Suprapubic skin (tissue), 4 donors: ENCODE data around the gene MROH2A. TPM values are rescaled to one million over a fixed set of nuclear protein-coding genes. Genes with fewer than 3 reads are reported as not detected.

Experiments used
- DNase-seq, 2 donors: peaks; one replicate each; pipeline ENCODE4 v3.0.0-alpha.2; 2019; ENCODE audit warnings: low spot score in 2 of 2
- H3K27ac ChIP-seq: fragments of 200-600 bp; sonication (generic); one replicate; pipeline ENCODE4 v1.5.1; 2019
- H3K27me3 ChIP-seq: fragments of 200-600 bp; sonication (generic); one replicate; pipeline ENCODE4 v1.5.1; 2019
- H3K36me3 ChIP-seq: fragments of 200-600 bp; sonication (generic); one replicate; pipeline ENCODE4 v1.5.1; 2019
- H3K4me1 ChIP-seq: fragments of 200-600 bp; sonication (generic); one replicate; pipeline ENCODE4 v1.5.1; 2019
- H3K4me3 ChIP-seq: fragments of 200-600 bp; sonication (generic); one replicate; pipeline ENCODE4 v1.5.1; 2019; ENCODE audit warnings: mild to moderate bottlenecking
- H3K9me3 ChIP-seq: fragments of 200-600 bp; sonication (generic); one replicate; pipeline ENCODE4 v1.5.1; 2019
- EP300 ChIP-seq: sonication (generic); formaldehyde crosslinking; IDR thresholded peaks from one replicate; pipeline ENCODE4 v1.6.1; 2017; ENCODE audit warnings: antibody characterized with exemption
- POLR2A ChIP-seq, 2 donors: fragments of 450-650 bp; IDR thresholded peaks; one replicate each; pipeline ENCODE4 v1.6.1; 2017; ENCODE audit warnings: antibody characterized with exemption in 2 of 2, mild to moderate bottlenecking in 2 of 2, moderate library complexity in 2 of 2
- POLR2AphosphoS5 ChIP-seq, 3 donors: sonication (generic); formaldehyde crosslinking; IDR thresholded peaks; one replicate each; pipeline ENCODE4 v1.6.1; 2017; ENCODE audit warnings: antibody characterized with exemption in 3 of 3
- WGBS: methylation state at CpG from one replicate; pipeline ENCODE4 v1.1.5; 2018; 5-methylcytosine and 5-hydroxymethylcytosine counted together
- total RNA-seq, 4 donors: library from RNA; depleted of rRNA; stranded (reverse); fragments of >200 nt; gene quantifications; one replicate each; pipeline ENCODE4 v1.1.0, GENCODE V29; 2016
- TF ChIP-seq, protein P1 (sequence below), 2 donors: fragments of 200-600 bp in 1 of 2; fragments of 450-650 bp in 1 of 2; sonication (generic) in 1 of 2; IDR thresholded peaks; one replicate each; pipeline ENCODE4 v1.5.1; 2016 to 2019; ENCODE audit warnings: antibody characterized with exemption in 2 of 2, mild to moderate bottlenecking in 1 of 2, moderate library complexity in 1 of 2

The MROH2A gene
- total RNA-seq, 4 donors from 2014 or later: not detected

- no peaks in the 10 kb centered on the region for H3K36me3 ChIP-seq
- H3K27me3 ChIP-seq: no peaks in the 10 kb centered on the region
- no peak overlapping the region for H3K4me3 ChIP-seq
- no peaks in the 10 kb centered on the region for H3K4me1 ChIP-seq
- no peak for DNase-seq
- no peaks in the 10 kb centered on the region for H3K9me3 ChIP-seq
- no peak for TF ChIP-seq EP300
- H3K27ac ChIP-seq: no peak overlapping the region
- WGBS: 74% methylated on average over 4 of the region's 4 CpGs
Measured at GRCh38 chr2:233761040-233761769, 16.9 kb upstream of the MROH2A start.

DNA sequence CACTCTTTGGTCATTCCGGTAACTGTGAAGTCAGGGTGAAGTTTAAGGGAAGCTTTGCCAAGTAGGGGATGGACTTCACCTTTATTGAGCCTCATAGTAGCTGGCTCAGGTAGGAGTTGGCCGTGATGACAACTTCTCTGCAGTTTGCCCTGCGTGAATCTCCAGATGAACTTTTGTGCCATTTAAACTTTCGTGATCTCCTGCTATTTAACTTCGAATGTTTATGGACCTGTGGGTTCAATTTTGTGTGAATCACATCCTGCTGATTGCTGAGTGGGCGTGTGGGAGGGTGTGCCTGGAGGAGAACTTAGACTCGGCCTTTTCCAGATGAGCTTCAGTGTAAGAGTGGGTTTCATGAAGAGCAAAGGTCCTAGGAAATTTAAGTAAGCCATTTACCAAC is 13.9 kb upstream of the MROH2A start:
- H3K4me3 ChIP-seq: no peak overlapping the region
- DNase-seq: no peak
- H3K36me3 ChIP-seq: no peaks in the 10 kb centered on the region
- no peaks in the 10 kb centered on the region for H3K27me3 ChIP-seq
- H3K27ac ChIP-seq: no peak overlapping the region
- no peaks in the 10 kb centered on the region for H3K4me1 ChIP-seq
- WGBS: 73% methylated on average over 7 of the region's 7 CpGs
- no peaks in the 10 kb centered on the region for H3K9me3 ChIP-seq
- TF ChIP-seq POLR2AphosphoS5 (IDR thresholded peaks at IDR 0.05) (no peak), EP300 (no peak), POLR2A (IDR thresholded peaks at IDR 0.05) (no peak)
- TF ChIP-seq, protein P1, sequence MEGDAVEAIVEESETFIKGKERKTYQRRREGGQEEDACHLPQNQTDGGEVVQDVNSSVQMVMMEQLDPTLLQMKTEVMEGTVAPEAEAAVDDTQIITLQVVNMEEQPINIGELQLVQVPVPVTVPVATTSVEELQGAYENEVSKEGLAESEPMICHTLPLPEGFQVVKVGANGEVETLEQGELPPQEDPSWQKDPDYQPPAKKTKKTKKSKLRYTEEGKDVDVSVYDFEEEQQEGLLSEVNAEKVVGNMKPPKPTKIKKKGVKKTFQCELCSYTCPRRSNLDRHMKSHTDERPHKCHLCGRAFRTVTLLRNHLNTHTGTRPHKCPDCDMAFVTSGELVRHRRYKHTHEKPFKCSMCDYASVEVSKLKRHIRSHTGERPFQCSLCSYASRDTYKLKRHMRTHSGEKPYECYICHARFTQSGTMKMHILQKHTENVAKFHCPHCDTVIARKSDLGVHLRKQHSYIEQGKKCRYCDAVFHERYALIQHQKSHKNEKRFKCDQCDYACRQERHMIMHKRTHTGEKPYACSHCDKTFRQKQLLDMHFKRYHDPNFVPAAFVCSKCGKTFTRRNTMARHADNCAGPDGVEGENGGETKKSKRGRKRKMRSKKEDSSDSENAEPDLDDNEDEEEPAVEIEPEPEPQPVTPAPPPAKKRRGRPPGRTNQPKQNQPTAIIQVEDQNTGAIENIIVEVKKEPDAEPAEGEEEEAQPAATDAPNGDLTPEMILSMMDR (IDR thresholded peaks at IDR 0.05): no peak

GRCh38 chr2:233764761-233765160 is 13.4 kb upstream of the MROH2A start:
- Histone ChIP-seq H3K27ac (no peak overlapping the region), H3K4me1 (no peaks in the 10 kb centered on the region), H3K36me3 (no peaks in the 10 kb centered on the region), H3K27me3 (no peaks in the 10 kb centered on the region), H3K9me3 (no peaks in the 10 kb centered on the region), H3K4me3 (no peak overlapping the region)
- 63% methylated on average over 3 of the region's 3 CpGs for WGBS
- DNase-seq: no peak
- TF ChIP-seq, protein P1 (IDR thresholded peaks at IDR 0.05): no peak

DNA sequence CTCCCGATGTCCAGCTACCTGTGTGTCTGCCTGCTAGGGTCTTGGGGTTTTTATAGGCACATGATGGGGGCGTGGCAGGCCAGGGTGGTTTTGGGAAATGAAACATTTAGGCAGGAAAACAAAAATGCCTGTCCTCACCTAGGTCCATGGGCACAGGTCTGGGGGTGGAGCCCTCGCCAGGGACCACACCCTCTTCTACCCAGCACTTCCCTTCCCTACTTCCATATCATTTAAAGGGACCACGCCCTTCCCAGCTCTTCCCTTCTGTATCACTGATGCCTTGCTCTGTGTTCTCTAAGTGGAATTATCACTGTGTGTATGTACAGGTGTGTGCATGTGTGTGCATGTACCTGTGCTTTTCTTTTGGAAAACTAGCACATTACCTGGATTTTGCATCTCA is 11.7 kb upstream of the MROH2A start:
- no peaks in the 10 kb centered on the region for H3K36me3 ChIP-seq
- no peak for DNase-seq
- TF ChIP-seq, protein P1 (IDR thresholded peaks at IDR 0.05): no peak
- TF ChIP-seq EP300: no peak
- TF ChIP-seq POLR2A (IDR thresholded peaks at IDR 0.05): no peak
- no peak for TF ChIP-seq POLR2AphosphoS5 (IDR thresholded peaks at IDR 0.05)
- no peaks in the 10 kb centered on the region for H3K4me1 ChIP-seq
- H3K27me3 ChIP-seq: no peaks in the 10 kb centered on the region
- 79% methylated on average over 4 of the region's 4 CpGs for WGBS
- H3K4me3 ChIP-seq: no peak overlapping the region
- no peak overlapping the region for H3K27ac ChIP-seq
- H3K9me3 ChIP-seq: no peaks in the 10 kb centered on the region

- TF ChIP-seq POLR2AphosphoS5 (IDR thresholded peaks at IDR 0.05) (no peak), POLR2A (IDR thresholded peaks at IDR 0.05) (no peak), EP300 (no peak)
- TF ChIP-seq, protein P1 (IDR thresholded peaks at IDR 0.05): no peak
- Histone ChIP-seq H3K27ac (no peak overlapping the region), H3K27me3 (peaks cover 3% of the 10 kb centered on the region), H3K36me3 (no peaks in the 10 kb centered on the region), H3K4me3 (no peak overlapping the region), H3K9me3 (no peaks in the 10 kb centered on the region), H3K4me1 (no peaks in the 10 kb centered on the region)
- no peak for DNase-seq
- 89% methylated on average over 4 of the region's 4 CpGs for WGBS
Measured at GRCh38 chr2:233768076-233768475, 10.1 kb upstream of the MROH2A start.

DNA sequence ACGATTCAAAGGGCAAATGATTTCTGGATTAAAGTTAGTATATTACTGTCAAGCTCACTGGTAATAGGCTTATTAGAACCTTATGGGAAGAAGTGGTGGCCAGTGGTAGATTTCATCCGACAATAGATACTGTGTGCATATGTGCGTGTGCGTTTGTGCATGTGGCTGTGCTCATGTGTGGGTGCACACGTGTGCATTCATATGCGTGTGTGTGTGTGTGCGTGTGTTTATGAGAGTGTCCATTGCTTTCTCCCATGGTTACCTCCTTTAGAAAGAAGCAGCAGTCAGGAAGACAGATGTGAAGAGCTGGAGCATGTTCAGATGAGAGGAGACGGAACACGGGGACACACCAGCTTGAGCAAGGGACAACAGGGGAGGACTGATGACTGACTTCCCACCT is 8.9 kb upstream of the MROH2A start:
- Histone ChIP-seq H3K4me1 (no peaks in the 10 kb centered on the region), H3K36me3 (no peaks in the 10 kb centered on the region), H3K9me3 (no peaks in the 10 kb centered on the region), H3K4me3 (no peak overlapping the region), H3K27ac (no peak overlapping the region), H3K27me3 (peaks cover 3% of the 10 kb centered on the region)
- WGBS: 75% methylated on average over 9 of the region's 9 CpGs
- DNase-seq: no peak
- TF ChIP-seq, protein P1 (IDR thresholded peaks at IDR 0.05): no peak
- no peak for TF ChIP-seq POLR2A (IDR thresholded peaks at IDR 0.05)
- TF ChIP-seq POLR2AphosphoS5 (IDR thresholded peaks at IDR 0.05): no peak
- no peak for TF ChIP-seq EP300
